ENCODE measurements around the gene PLA2G4A.

The PLA2G4A gene

DNA sequence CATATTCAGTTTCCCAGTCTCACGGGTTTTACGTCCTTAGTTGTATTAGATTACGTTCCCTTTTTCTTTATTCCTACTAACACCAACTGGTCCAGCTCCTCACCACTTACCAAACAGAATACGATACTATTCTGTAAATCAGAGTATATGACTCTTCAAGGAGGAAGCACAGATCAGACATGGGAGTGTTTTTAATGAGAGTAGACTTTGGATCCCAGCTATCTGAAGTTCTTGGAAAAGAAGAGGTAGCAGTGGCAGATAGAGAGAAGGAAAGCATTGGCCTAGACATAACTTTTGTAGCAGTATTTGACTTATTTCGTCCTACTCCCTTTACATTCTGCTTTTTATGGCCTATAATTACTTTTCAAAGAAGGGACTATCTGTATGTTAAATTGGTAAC lies 24.1 kb upstream of the PLA2G4A start:
- no peak for DNase-seq (ENCODE audit: low spot score)
- in situ Hi-C loops (cut with MboI; ENCODE audit: low pct_unique_long_range_greater_than_20kb, low sequenced_read_pairs, unreplicated experiment) = loop anchor here (25.0 kb wide), 1 partner anchor 192 kb away; no protein-coding TSS in a partner anchor
- TF ChIP-seq, protein P1, sequence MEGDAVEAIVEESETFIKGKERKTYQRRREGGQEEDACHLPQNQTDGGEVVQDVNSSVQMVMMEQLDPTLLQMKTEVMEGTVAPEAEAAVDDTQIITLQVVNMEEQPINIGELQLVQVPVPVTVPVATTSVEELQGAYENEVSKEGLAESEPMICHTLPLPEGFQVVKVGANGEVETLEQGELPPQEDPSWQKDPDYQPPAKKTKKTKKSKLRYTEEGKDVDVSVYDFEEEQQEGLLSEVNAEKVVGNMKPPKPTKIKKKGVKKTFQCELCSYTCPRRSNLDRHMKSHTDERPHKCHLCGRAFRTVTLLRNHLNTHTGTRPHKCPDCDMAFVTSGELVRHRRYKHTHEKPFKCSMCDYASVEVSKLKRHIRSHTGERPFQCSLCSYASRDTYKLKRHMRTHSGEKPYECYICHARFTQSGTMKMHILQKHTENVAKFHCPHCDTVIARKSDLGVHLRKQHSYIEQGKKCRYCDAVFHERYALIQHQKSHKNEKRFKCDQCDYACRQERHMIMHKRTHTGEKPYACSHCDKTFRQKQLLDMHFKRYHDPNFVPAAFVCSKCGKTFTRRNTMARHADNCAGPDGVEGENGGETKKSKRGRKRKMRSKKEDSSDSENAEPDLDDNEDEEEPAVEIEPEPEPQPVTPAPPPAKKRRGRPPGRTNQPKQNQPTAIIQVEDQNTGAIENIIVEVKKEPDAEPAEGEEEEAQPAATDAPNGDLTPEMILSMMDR (IDR thresholded peaks at IDR 0.05; ENCODE audit: extremely low read depth, insufficient read depth, missing control alignments) = no peak

DNA sequence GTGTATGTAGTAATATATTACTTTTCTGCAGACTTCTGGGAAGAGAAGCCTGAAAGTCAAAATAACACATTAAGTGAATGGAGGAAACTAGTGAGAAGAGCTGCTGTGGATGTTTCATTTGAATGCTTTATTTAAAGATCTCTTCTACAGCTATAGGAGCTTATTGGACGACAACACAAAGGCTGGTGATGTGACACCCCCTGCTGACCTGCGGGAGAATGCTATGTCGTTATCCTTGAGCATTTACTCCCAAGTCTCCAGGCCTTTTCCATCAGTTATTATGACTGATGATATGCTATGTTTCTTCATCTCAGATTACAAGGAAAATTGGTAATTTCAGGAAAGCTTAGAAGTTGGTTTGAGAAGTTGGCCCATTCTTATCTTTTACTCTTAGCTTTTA lies 22.3 kb upstream of the PLA2G4A start:
- in situ Hi-C loops (cut with MboI; ENCODE audit: low pct_unique_long_range_greater_than_20kb, low sequenced_read_pairs, unreplicated experiment) = loop anchor here (25.0 kb wide), 1 partner anchor 194 kb away; no protein-coding TSS in a partner anchor
- DNase-seq (ENCODE audit: low spot score) = no peak
- TF ChIP-seq, protein P1 (IDR thresholded peaks at IDR 0.05; ENCODE audit: extremely low read depth, insufficient read depth, missing control alignments) = peak; percentile 41

DNA sequence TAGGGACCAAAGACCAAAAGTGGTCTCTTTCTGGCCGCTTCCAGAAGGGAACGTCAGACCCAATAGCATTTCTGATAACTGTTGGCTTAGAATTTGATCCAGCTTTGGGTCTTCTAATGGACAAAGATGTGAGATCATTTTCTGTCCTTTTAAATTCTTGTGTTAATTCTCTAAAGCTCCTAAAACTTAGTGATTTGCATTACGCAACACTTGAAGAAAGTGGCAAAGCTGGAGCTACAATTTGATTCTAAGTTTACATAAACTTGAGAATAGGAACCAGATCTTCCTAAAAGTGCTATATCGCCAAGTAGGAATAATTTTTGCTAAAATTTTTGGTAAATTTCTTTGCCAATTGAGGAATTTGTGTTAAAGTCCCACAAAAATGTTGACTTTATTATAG lies 21.6 kb upstream of the PLA2G4A start:
- TF ChIP-seq, protein P1 (IDR thresholded peaks at IDR 0.05; ENCODE audit: extremely low read depth, insufficient read depth, missing control alignments) = no peak
- in situ Hi-C loops (cut with MboI; ENCODE audit: low pct_unique_long_range_greater_than_20kb, low sequenced_read_pairs, unreplicated experiment) = loop anchor here (25.0 kb wide), 1 partner anchor 195 kb away; no protein-coding TSS in a partner anchor
- DNase-seq (ENCODE audit: low spot score) = no peak

DNA sequence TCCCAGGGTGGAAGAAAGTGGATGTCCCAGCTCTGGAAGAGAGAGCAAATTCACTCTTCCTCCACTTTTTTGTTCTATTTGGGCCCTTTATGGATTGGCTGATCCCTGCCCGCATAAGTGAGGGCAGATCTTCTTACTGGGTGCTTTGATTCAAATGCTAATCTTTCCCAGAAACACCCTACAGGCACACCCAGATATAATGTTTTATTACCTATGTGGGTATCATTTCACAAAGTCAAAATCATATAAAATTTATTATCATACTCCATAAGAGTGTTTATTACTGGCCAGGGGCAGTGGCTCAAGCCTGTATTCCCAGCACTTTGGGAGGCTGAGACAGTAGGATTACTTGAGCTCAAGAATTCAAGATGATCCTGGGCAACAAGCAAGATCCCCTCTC lies 16.9 kb upstream of the PLA2G4A start:
- in situ Hi-C loops (cut with MboI; ENCODE audit: low pct_unique_long_range_greater_than_20kb, low sequenced_read_pairs, unreplicated experiment) = loop anchor here (25.0 kb wide), 1 partner anchor 200 kb away; no protein-coding TSS in a partner anchor
- no peak for DNase-seq (ENCODE audit: low spot score)
- TF ChIP-seq, protein P1 (IDR thresholded peaks at IDR 0.05; ENCODE audit: extremely low read depth, insufficient read depth, missing control alignments) = no peak

DNA sequence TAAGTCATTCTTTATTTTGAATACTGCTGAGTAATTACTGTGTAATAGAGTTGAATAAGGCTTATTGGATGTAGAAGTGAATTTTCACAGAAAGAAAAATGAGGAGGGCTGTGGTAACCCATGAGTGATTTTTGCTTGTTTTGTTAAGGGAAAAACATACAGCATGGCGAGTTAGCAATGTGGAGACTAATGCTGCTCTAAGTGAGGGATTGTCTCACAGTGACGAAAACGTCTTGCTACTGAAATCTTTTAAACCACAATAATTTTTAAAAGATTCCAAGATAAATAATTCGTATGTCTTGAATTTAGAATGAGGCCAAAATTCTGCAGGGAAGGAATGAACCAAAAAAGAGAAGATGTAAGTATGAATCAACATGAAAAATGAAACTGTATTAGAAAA lies 16.2 kb upstream of the PLA2G4A start:
- TF ChIP-seq, protein P1 (IDR thresholded peaks at IDR 0.05; ENCODE audit: extremely low read depth, insufficient read depth, missing control alignments) = no peak
- no peak for DNase-seq (ENCODE audit: low spot score)
- in situ Hi-C loops (cut with MboI; ENCODE audit: low pct_unique_long_range_greater_than_20kb, low sequenced_read_pairs, unreplicated experiment) = loop anchor here (25.0 kb wide), 1 partner anchor 200 kb away; no protein-coding TSS in a partner anchor

DNA sequence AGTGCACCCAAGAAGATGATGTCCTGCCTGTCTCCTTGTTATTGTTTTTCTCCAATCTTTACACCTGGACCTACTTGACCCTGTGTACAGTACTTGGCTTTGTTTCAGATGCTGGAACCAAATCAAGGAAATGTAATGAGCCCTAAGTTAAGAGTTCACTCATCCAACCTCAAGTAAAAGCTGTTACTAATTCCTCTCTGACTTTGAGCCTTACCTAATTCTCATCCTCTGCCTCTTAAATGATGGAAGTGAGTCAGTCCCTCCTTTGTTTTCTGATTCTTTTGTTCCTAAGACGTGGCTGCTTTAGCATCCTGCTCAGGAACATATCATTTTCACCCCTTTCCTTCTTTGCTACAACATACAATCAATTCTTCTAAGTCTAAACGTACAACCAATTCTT lies 15.3 kb upstream of the PLA2G4A start:
- TF ChIP-seq, protein P1 (IDR thresholded peaks at IDR 0.05; ENCODE audit: extremely low read depth, insufficient read depth, missing control alignments) = no peak
- in situ Hi-C loops (cut with MboI; ENCODE audit: low pct_unique_long_range_greater_than_20kb, low sequenced_read_pairs, unreplicated experiment) = loop anchor here (25.0 kb wide), 1 partner anchor 201 kb away; no protein-coding TSS in a partner anchor
- no peak for DNase-seq (ENCODE audit: low spot score)
